Mucosa of gallbladder (tissue), 1 donor: Measurements from ENCODE around the gene ATP2B2. TPM values are rescaled to one million over a fixed set of nuclear protein-coding genes. Genes with fewer than 3 reads are reported as not detected.
"Not testable (repeated sequence)": the region's sequence is repeated elsewhere in the genome, so short reads cannot be mapped to it uniquely, and the experiment has no call there.

Experiments used
- DNase-seq: peaks from one replicate; pipeline ENCODE4 v3.0.0-alpha.2; 2020; ENCODE audit warnings: low spot score
- total RNA-seq: library from RNA; stranded (reverse); gene quantifications from one replicate; pipeline ENCODE4 v1.2.1, GENCODE V29; 2021
- donor health status: DM: no; HTN: no; CAD: no.

The ATP2B2 gene
- total RNA-seq, 1 donor from 2014 or later = 0.09 TPM

DNA sequence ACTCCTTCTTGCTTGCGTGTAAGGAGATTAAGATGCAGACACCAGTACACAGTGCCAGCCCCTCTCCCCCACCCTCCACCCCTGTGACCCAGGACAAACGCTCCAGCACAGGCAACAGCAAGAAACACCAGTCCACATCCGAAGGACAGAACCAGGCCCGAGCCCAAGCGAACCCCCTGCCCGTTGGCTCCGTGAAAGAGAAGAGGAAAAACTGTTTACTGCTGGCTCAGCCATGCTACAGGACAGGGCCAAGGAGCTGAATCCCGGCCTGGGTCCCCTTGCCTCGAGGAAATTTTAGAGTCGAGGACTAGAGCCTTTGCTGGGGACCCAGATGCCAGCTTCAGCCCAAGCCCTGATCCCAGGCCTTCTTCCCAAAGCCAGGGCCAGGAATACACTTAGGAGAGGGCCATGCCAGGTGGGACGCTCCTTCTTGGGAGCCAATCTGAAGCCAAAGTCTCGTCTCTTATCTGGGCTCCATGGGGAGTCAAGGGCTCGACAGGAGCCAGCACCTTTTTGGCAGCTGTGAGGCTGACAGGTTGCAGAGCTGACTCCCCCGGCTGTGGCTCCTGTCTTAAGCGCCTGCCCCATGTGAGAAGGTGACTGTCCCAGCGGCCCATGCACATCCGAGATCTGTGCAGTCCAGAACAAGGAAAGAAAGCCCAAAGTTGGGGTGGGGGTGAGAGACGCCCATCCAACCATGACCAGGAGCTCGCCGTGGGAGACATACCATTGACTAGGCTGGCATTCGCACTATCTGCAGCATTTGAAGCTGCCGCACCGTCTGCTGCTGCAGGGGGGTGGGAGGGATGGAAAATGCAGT is 120.6 kb downstream of the ATP2B2 start:
- DNase-seq = no peak

- no peak for DNase-seq
Measured at GRCh38 chr3:10383850-10384248, 121.5 kb downstream of the ATP2B2 start.

GRCh38 chr3:10382892-10383849 is 122.2 kb downstream of the ATP2B2 start:
- no peak for DNase-seq

GRCh38 chr3:10382445-10382844 is 122.9 kb downstream of the ATP2B2 start:
- DNase-seq = not testable (repeated sequence)

GRCh38 chr3:10381336-10381735 is 124.0 kb downstream of the ATP2B2 start:
- DNase-seq = no peak

DNA sequence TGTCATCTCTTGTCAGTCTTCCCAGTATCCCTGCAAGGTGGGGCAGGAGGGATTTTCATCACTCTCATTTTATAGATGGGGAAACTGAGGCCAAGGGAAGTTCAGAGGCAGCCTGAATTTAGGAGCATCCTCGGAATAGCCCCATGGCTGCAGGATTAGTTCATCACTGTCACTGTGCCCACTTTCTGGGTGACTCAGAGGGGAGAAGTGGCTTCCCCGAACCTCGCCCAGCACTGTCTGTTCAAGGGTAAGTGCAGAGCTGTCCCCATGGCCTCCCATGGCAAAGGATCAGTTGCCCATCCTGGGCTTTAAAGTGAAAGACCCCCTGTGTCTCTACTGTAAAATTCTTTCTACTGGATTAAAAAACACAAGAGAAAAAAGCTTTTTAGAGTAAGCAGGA is 124.5 kb downstream of the ATP2B2 start:
- no peak for DNase-seq

DNA sequence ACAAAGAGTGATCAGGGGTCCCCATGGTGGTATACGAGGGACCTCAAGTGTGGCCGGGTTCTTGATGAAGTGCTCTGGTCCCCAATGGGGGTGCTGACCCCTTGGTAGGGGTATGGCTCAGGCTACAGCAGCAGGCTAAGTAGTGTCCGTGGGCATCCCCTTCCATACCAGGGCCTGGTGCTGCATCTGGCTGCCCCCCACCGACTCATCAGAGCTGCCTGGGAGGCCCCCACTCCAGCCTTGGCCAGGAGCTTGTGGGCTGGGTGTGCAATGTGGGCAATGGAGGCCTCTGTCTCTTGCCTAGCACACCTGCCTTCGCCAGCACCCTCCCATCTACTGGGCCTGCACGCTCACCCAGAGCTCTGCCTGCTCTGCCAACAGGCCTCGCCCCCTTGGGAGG is 125.4 kb downstream of the ATP2B2 start:
- no peak for DNase-seq

DNA sequence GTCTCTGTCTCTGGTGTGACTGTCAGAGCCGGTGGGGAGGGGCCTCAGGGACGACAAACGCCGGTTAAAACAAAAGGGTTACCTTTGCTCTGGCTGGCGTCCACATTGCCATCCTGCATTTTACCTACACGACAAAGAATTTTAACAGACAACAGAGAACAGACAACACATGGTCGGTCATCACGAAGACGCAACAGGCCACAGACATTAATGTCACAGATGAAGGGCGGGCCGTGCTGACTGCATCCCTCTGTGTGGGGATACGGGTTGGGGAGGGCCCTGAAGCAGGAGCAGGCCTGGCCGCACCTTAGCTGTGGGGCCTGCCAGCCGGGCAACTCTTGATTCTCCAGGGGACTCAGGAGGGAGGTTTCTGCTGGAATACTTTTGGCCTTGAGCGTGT is 126.2 kb downstream of the ATP2B2 start:
- DNase-seq = no peak

GRCh38 chr3:10378742-10379141 is 126.6 kb downstream of the ATP2B2 start:
- no peak for DNase-seq

GRCh38 chr3:10378246-10378645 is 127.1 kb downstream of the ATP2B2 start:
- no peak for DNase-seq

- DNase-seq = no peak
Measured at GRCh38 chr3:10377148-10377725, 128.1 kb downstream of the ATP2B2 start.

DNA sequence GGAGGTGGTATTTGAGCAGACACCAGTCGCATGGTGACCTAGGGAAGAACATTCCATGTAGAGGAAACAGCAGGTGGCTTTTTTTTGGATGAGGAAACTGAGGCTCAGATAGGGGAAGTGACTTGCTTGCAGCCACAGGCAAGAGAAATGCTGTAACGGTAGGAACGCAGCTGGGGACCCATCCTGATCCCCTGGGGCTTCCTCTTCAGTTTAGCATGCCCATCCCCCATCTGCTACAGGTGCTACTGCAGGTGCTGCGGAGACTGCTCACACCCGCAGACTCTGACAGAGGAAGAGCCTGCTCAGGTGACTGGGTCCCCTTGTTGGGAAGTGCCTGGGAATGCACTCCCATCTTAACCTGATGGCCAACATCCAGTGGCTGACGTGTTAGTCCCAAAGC is 129.0 kb downstream of the ATP2B2 start:
- no peak for DNase-seq

- DNase-seq = no peak
Measured at GRCh38 chr3:10375296-10376053, 129.9 kb downstream of the ATP2B2 start.

DNA sequence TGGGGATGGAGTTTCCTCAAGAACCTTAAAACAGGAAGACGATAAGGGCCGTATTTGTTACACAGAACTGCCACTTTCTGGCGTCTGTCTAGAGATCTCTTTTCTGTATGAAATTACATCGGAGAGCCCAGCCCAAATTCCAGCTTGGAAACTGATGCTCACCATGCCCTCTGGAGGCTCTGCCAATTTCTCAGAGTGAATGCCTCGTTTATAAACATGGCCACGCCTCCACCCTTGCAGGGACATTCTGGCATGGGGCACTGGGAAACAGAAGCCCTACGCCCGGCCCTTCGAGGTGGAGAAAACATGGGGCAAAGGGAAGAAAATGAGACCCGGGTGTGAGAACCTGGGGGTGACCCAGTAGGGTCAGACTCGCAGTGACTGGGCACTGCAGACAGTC is 131.1 kb downstream of the ATP2B2 start:
- no peak for DNase-seq

DNA sequence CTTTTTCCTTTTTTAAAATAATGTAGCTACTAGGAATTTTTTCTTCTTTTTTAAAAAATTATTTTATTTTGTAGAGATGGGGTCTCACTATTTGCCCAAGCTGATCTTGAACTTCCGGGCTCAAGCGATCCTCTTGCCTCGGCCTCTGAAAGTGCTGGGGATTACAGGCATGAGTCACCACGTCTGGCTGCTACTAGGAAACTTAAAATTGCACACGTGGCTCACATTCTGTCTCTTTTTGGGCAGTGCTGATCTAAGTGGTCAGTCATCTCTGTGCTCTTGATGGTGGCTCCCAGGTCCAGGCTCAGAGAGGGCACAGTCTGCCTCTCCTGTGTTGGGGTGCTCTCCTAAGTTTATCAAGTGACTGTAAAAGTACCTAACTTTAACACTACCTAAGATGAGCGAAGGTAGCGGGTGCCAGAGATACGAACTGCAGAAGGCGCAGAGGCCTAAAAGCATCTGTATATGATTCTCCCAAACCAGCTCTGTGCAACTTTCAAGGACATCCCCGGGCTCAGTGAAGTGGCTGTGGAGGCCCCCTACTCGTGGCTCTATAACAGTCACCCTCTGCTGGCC is 131.6 kb downstream of the ATP2B2 start:
- no peak for DNase-seq

GRCh38 chr3:10371789-10372188 is 133.6 kb downstream of the ATP2B2 start:
- no peak for DNase-seq

- DNase-seq = no peak
Measured at GRCh38 chr3:10371167-10371566, 134.2 kb downstream of the ATP2B2 start.

DNA sequence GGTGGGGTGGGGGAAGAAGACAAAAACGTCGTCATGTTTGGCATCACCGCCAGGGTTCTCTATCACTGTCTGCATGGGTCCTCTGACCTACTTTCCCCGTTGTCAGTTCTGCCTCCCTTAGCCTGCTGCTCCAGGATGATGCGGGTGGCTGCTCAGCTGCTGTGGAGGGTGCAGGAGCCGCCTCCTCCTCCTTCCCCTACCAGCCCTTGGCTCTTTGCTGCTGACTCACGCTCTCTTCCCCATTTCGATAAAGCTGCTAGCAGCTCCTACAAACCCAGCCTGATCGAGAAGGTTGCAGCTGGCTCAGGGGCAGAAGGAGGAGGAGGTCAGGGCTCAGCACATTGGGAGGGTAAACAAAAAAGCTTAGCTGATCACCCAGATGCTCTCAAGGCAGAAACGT is 135.0 kb downstream of the ATP2B2 start:
- no peak for DNase-seq

DNA sequence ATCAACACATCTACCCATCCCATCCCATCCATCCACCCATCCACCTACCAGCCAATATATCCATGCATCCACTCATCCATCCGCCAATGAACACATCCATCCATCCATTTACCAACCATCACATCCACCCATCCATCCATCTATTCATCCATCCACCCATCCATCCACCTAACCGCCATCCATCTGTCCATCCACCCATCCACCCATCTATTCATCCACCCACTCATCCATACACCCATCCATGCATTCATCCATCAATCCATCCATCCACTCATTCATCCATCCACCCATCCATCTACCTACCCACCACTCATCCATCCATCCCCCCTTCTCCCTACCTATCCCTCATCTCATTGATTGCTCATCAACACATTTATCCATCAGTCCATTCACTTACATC is 136.9 kb downstream of the ATP2B2 start:
- no peak for DNase-seq

DNA sequence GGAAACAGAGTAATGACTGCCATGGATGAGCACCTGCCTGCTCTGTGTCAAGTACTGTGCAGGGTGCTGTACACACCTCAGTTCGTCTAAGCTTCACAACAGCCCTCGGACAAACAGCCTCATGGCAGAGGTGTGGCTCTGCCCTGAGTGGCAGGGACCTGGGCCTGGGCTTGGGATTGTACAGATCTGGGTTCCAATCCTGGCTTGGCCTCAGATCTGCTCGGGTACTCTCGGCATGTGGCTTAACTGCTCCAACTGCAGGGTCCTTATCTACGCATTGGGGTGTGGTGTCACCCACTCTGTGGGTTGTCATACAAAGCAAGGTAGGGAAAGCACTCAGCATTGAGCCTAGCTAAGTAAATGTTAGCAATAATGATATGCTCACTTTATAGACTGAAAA is 137.9 kb downstream of the ATP2B2 start:
- DNase-seq = no peak

- DNase-seq = no peak
Measured at GRCh38 chr3:10366651-10367101, 138.7 kb downstream of the ATP2B2 start.
